Renal cortex interstitium (tissue), 11 donors: Measurements from ENCODE around the gene FANCF. TPM values are rescaled to one million over a fixed set of nuclear protein-coding genes. Genes with fewer than 3 reads are reported as not detected.
A peak's percentile ranks its signal among the peaks of the same experiment; 100 is the strongest.

Experiments
- DNase-seq, 11 donors: peaks; one replicate each; pipeline ENCODE4 v3.0.0-alpha.2; 2013; ENCODE audit warnings: low read depth in 9 of 11, low spot score in 4 of 11; ENCODE audit errors: extremely low read depth in 1 of 11
- polyA plus RNA-seq, 3 donors: library from polyadenylated mRNA; unstranded; fragments of 120-200 nt; gene quantifications; one replicate each; pipeline ENCODE4 v1.2.1, GENCODE V29; 2013; ENCODE audit not compliant: insufficient read length in 3 of 3

FANCF gene
- polyA plus RNA-seq, 3 donors: 18.0 to 20.7 (median 19.2) TPM

DNA sequence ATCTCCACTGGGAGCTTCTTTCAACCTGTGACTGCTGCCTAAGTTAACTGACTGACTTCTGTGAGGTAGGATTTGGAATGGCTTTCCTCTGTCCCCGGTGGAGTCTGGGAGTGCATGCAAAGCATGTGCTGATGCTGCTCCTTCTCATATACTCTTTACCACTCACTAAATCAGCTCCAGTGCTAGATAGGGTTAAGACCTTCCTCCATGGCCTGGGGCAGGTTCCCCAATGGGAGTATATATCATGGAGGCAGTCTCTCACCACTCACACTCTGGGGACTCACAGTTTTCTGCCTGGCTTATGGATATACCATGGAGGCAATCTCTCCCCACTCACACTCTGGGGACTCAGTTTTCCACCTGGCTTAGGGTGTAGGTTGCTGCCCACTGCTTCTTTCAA is 10.1 kb upstream of the FANCF start:
- no peak for DNase-seq

DNA sequence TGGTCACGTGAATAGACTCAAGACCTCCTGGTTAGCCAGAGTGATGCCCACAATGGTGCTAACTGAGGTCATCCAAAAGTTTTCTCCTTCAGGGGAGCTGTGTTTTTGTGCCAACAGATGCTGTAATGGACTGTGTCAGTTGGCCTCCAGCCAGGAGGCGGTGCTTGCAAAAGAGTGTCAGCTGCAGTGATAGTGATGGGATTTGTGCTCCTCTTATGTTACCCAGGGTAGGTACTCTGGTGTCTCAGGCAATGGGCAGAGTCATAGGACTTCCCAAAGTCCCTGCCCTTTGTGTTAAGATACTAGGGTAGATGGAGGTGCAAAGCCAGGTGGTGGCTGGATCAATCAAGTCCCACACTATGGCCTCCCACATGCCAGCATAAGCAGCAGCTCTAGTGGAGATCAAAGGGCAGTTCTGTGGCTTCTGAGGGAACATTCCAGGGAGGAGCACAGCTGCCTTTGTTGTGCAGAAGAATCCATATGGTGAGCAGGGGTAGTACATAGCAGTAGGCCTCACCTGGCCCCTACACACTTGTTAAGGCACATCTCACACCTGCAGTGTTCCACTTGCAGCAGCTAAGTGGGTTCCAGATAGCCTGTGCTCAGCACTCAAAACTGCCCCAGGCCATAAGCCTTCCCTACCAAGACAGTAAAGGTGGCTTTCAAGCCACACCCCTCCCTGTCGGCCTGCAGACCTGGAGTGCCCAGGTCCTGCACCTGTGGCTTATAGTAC is 9.4 kb upstream of the FANCF start:
- no peak for DNase-seq

- no peak for DNase-seq
Observed at GRCh38 chr11:22633354-22633902, 7.8 kb upstream of the FANCF start.

DNA sequence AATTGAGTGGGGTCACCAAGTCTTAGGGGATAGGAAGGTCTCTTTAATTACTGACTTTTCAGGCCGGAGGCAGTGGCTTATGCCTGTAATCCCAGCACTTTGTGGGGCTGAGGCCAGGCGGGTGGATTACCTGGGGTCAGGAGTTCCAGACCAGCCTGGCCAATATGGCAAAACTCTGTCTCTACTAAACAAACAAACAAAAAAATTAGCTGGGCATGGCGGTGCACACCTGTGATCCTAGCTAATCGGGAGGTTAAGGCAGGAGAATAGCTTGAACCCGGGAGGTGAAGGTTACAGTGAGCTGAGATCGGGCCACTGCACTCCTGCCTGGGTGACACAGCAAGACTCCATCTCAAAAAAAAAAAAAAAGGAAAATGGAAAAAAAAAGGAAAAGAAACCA is 1.8 kb upstream of the FANCF start:
- DNase-seq: no peak

GRCh38 chr11:22626573-22627239 is 1.1 kb upstream of the FANCF start:
- no peak for DNase-seq

- DNase-seq: peak; percentile 33 to 71 (median 59)
Observed at GRCh38 chr11:22624742-22625447, 728 bp downstream of the FANCF start.

GRCh38 chr11:22617868-22618267 is 7.8 kb downstream of the FANCF start:
- no peak for DNase-seq

GRCh38 chr11:22603933-22604332 is 21.7 kb downstream of the FANCF start:
- no peak for DNase-seq

- no peak for DNase-seq
Observed at GRCh38 chr11:22602504-22602903, 23.1 kb downstream of the FANCF start.

DNA sequence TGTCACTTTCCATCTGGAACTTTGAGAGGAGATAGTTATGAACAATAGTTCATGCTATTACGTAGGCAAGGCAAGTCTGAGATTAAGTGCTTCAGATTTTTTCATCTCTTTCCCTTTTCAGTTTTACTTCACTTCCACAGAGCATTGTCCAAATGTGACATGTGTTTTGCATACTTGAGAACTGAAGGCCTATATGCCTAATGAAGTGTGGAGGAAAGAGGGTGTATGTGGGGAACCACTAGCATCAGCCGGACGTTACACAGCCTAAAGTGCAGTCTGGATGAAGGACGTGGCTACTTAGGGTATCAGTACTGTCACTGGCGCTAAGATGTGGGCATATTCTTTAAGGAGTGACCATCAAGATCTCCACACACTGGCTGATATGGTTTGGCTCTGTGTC is 26.2 kb downstream of the FANCF start:
- no peak for DNase-seq

- no peak for DNase-seq
Observed at GRCh38 chr11:22597062-22597461, 28.6 kb downstream of the FANCF start.

DNA sequence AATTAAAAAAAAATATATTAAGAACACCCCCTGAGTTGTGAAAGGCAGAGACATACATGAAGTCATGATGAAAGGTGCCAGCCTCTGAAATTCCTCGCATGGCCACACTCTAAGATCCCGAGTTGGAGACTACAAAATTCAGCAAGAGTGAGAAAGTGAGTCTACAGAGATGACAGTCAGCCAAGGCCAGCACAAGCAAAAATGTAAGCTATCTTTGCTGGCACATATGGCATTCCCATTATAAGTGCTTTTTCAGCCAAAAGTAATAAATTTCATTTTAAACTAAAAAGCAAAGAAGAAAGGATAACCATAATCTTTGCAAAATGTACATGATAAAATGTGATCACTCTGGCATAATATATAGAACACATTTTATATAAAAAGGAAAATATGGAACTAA is 40.6 kb downstream of the FANCF start:
- DNase-seq: no peak

DNA sequence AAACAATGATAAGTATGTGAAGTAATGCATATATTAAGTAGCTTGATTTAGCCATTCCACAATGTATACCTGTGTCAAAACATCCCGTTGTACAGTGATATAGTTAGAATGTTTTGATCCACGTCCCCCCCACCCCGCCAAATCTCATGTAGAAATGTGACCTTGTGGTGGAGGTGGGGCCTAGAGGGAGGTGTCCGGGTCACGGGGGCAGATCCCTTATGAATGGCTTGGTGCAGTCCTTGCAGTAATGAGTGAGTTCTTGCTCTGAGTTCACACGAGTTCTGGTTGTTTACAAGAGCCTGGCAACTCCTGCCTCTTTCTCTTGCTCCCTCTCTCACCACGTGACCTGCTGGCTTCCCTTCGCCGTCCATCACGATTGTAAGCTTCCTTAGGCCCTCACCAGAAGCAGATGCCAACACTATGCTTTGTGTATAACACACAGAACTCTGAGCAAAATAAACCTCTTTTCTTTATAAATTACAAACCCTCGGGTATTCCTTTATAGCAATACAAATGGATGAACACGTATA is 41.6 kb downstream of the FANCF start:
- DNase-seq: no peak

DNA sequence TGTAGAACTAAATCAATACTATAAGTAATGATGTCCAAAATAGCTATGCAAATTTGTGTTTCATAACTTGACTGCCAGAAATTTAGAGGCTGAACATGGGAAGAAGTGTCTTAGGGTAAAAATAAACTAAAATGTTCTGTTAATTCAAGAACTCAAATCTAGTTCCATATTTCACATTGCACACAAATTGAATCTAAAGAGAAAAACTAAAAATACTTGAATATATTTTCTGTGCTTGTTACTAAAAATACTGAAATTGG is 43.5 kb downstream of the FANCF start:
- DNase-seq: no peak

DNA sequence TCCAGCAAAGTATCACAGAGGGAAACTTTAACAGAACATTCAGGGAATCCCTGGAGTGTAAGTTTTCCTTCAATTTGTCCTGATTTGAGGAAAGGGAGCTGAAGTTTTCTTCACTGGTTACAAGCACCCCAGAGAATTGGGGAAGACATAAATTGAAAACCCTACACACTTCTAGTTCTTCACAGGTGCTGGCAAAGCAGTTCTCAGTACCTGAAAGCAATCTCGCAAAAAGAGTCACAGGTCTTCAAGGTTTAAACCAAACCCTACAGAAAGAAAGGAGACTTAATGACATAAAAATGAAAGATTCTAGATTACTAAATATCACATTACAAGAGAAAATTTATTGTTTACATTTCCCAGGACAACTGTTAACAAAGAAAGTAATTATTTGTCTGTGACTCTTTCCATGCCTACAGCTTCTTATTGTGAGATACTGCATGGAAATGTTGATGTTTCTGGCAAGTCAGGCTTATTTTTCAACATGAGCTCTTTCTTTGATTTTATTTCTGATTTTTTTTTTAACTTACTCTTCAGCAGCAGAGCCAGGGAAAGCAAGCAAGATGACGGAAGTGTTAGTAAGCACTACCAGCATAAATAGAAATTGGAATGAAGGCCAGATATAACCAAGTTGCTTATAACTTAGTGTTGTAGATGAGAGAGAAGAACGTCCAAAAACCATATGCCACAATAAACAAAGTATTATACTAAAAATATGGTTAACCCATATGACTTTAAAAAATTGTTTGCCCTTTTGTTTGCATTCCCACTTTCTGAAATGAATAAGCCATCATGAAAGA is 44.1 kb downstream of the FANCF start:
- DNase-seq: no peak

- no peak for DNase-seq
Observed at GRCh38 chr11:22577854-22578253, 47.8 kb downstream of the FANCF start.
